A549 treated with RU486 at 1 μM for 4 hours (cell line): Measurements from ENCODE around the gene TTC13. TPM values are rescaled to one million over a fixed set of nuclear protein-coding genes. Genes with fewer than 3 reads are reported as not detected.

Experiments used
- total RNA-seq: library from RNA; stranded (reverse); fragments of 200-300 nt; extraction: Qiagen RNA extraction; gene quantifications from 5 replicates; pipeline ENCODE4 v1.2.3, GENCODE V29; 2022; ENCODE audit warnings: low read depth

Gene TTC13, protein sequence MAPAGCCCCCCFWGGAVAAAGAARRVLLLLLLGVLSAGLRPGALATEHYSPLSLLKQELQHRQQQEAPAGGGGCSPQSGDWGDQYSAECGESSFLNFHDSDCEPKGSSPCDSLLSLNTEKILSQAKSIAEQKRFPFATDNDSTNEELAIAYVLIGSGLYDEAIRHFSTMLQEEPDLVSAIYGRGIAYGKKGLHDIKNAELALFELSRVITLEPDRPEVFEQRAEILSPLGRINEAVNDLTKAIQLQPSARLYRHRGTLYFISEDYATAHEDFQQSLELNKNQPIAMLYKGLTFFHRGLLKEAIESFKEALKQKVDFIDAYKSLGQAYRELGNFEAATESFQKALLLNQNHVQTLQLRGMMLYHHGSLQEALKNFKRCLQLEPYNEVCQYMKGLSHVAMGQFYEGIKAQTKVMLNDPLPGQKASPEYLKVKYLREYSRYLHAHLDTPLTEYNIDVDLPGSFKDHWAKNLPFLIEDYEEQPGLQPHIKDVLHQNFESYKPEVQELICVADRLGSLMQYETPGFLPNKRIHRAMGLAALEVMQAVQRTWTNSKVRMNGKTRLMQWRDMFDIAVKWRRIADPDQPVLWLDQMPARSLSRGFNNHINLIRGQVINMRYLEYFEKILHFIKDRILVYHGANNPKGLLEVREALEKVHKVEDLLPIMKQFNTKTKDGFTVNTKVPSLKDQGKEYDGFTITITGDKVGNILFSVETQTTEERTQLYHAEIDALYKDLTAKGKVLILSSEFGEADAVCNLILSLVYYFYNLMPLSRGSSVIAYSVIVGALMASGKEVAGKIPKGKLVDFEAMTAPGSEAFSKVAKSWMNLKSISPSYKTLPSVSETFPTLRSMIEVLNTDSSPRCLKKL
- 6.6 to 10.3 TPM (median 10.2 TPM) in 5 replicates for total RNA-seq

DNA sequence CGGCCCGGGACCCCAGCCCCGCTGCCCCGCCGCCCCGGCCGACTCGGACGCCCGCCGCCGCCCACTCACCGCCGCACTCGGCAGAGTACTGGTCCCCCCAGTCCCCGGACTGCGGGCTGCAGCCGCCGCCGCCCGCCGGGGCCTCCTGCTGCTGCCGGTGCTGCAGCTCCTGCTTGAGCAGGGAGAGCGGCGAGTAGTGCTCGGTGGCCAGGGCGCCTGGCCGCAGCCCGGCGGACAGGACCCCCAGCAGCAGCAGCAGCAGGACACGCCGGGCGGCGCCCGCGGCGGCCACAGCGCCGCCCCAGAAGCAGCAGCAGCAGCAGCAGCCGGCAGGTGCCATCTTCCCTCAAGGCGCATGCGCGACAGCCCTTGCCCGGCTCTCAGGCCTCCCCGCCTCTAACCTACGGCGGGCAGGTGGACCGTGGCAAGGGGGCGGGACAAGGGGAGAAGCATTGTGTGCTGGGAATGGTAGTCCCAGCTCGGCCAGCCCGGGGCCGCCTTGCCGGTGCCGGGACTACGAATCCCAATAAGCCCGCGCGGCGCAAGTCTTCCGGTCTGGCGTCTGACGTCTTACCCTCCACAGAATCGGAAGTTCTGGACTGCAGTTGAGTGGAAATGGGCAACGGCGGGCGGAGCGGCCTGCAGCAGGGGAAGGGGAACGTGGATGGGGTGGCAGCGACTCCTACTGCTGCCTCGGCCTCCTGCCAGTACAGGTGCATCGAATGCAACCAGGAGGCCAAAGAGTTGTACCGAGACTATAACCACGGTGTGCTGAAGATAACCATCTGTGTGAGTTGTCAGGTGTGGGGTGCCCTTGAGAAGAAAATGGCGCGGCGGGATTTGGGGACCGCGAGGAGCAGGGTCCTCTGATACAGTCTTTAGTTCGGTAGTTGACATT, at the start of gene TTC13, which contains the start of gene ARV1:
TSS of gene TTC13 (minus strand) at position 371 of the 898 bp plus-strand sequence. CDS start at position 340, 31 bp downstream.
TSS of gene ARV1 (plus strand) at position 604 of the 898 bp plus-strand sequence. CDS start at position 616, 12 bp downstream.

DNA sequence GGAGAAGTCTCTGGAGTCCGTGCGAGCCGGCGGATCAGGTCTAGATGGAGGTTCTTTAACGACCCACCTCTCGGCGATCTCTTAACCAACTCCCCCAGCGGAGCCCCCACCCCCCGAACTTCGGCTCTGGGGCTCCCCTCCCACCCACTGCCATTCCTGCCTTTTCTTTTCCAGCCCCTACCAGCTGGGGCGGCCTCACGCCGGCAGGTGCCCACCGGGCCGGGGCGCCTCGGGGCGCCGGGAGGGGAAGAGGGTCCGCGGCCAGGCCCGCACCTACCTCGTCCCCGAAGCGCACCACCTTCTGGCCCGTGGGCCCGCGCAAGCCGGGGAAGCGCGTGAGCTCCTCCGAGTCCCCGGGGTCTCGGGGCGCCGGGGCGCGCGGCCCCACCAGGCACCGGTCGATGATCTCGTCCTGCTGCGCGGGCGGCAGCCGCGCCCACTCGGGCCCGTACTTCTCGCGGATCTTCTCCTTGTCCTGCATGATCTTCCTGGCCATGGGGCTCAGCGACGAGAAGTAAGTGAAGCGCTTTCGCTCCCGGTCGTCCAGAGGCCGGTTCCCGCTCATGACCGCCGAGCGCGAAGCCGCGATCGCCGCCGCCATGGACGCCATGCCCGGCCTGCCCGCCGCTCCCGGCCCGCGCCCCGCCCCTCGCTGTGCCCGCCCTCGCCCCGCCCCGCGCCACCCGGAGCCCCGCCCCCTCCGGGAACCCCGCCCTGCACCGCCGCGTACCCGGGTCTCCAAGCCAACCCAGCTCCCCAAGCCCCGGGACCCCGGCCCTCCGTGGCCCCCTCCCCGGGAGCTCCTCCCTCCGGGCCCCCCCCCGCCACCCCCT, 110.5 kb downstream of the TTC13 start, which contains the start of gene C1orf198:
TSS of gene C1orf198 (minus strand) at position 619 of the 833 bp plus-strand sequence. CDS start at position 610, 9 bp downstream.

Other genes with a start within 250 kb of the TTC13 start
- gene CAPN9, start 231.5 kb downstream of the TTC13 start, total RNA-seq: not detected in 5 replicates
- 13.9 to 19.8 TPM (median 18.4 TPM) in 5 replicates for gene C1orf198, start 110.3 kb downstream of the TTC13 start, total RNA-seq
- gene ARV1, start 233 bp upstream of the TTC13 start, total RNA-seq: 19.6 to 27.5 TPM (median 24.0 TPM) in 5 replicates
- gene FAM89A, start 61.4 kb upstream of the TTC13 start, total RNA-seq: 12.8 to 22.2 TPM (median 19.9 TPM) in 5 replicates
- gene TRIM67, start 183.2 kb upstream of the TTC13 start, total RNA-seq: 0.10 to 0.32 TPM (median 0.19 TPM) in 5 replicates